Stomach (tissue), 9 donors: ENCODE measurements around the gene NTRK3. TPM values are rescaled to one million over a fixed set of nuclear protein-coding genes. Genes with fewer than 3 reads are reported as not detected.
A peak's percentile ranks its signal among the peaks of the same experiment; 100 is the strongest.

ENCODE experiments used
- DNase-seq, 2 donors: peaks; one replicate each; pipeline versions ENCODE4 v3.0.0 to v3.0.0-alpha.2; 2013 to 2019
- H3K27ac ChIP-seq, 5 donors: fragments of 200-600 bp in 4 of 5; sonication (generic) in 4 of 5; one replicate each; pipeline ENCODE4 v1.5.1; 2013 to 2019; ENCODE audit warnings: mild to moderate bottlenecking in 1 of 5, moderate library complexity in 1 of 5
- H3K27me3 ChIP-seq, 3 donors: fragments of 200-600 bp; sonication (generic); one replicate each; pipeline ENCODE4 v1.5.1; 2017 to 2019; ENCODE audit warnings: mixed run types in 1 of 3
- H3K36me3 ChIP-seq, 4 donors: fragments of 200-600 bp; sonication (generic); 1 replicate in 3 of 4; 2 replicates in 1 of 4; pipeline ENCODE4 v1.5.1; 2016 to 2019
- H3K4me1 ChIP-seq, 4 donors: fragments of 200-600 bp; sonication (generic); one replicate each; pipeline ENCODE4 v1.5.1; 2016 to 2019
- H3K4me3 ChIP-seq, 4 donors: fragments of 200-600 bp; sonication (generic) in 3 of 4; one replicate each; pipeline ENCODE4 v1.5.1; 2016 to 2019; ENCODE audit warnings: mild to moderate bottlenecking in 1 of 4
- H3K9me3 ChIP-seq, 4 donors: fragments of 200-600 bp; sonication (generic); one replicate each; pipeline ENCODE4 v1.5.1; 2016 to 2019
- EP300 ChIP-seq: sonication (generic); formaldehyde crosslinking; IDR thresholded peaks from one replicate; pipeline ENCODE4 v1.6.1; 2017; ENCODE audit warnings: antibody characterized with exemption
- POLR2A ChIP-seq, 4 donors: fragments of 450-650 bp; IDR thresholded peaks; one replicate each; pipeline ENCODE4 v1.6.1; 2016; ENCODE audit warnings: antibody characterized with exemption in 4 of 4, control low read depth in 2 of 4, mild to moderate bottlenecking in 1 of 4, moderate library complexity in 1 of 4
- POLR2AphosphoS5 ChIP-seq, 3 donors: sonication (generic); formaldehyde crosslinking; IDR thresholded peaks; one replicate each; pipeline ENCODE4 v1.6.1; 2016; ENCODE audit warnings: antibody characterized with exemption in 3 of 3
- WGBS, 5 donors: extraction: QIAGEN DNeasy Blood & Tissue Kit in 3 of 5; methylation state at CpG; one replicate each; pipeline versions ENCODE4 v1.1.5 to v1.1.7; 2013 to 2018; 5-methylcytosine and 5-hydroxymethylcytosine counted together
- intact Hi-C: fragments of 100-400 bp; cut with DNase I; formaldehyde crosslinking; loops from one replicate; pipeline ENCODE4 v1.15.1; 2023; ENCODE audit warnings: low total_unique reads
- polyA plus RNA-seq, 3 donors: library from polyadenylated mRNA; stranded (reverse); fragments of 200-250 nt; gene quantifications; one replicate each; pipeline ENCODE4 v1.2.3, GENCODE V29; 2013
- total RNA-seq, 5 donors: library from RNA; depleted of rRNA; stranded (reverse); fragments of >200 nt; gene quantifications; one replicate each; pipeline versions ENCODE4 v1.1.0 to v1.2.3, GENCODE V29; 2014 to 2016
- TF ChIP-seq, protein P1 (sequence below), 7 experiments: fragments of 450-650 bp in 4 of 7; fragments of 200-600 bp in 3 of 7; sonication (generic) in 3 of 7; IDR thresholded peaks; one replicate each; pipeline ENCODE4 v1.5.1; 2016 to 2019; ENCODE audit warnings: antibody characterized with exemption in 7 of 7, control low read depth in 2 of 7, mild to moderate bottlenecking in 1 of 7
- donor health status: healthy with polysubstance abuse.
- donor health status: Bipolar disorder and iron deficiency.
- donor health status: healthy.

The NTRK3 gene
- total and polyA plus RNA-seq, 8 donors: under 0.01 to 18.2 (median 1.0) TPM; not detected in 1

- 25 to 56% (median 35%) methylated on average over 3 of the region's 3 CpGs for WGBS, 5 donors
Observed at GRCh38 chr15:87947560-87947959, 309.0 kb downstream of the NTRK3 start.

DNA sequence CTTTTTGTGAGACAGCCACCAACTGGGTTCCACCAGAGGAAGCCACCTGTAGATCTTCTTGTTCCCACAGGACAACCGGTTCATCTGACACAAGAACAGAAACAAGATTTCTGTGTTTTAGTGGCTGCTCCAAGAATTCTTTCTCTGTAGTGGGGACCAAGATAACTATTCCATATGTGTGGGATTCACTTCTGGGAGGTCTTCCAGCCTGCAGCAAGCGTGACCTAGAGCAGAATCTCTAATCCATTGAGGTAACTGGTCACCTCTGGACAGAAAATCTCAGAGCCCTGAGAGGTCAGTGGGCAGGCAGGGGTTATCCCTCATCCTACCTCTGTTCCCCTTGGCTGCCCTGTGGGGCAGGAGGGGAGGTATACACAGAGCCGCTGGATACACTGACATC, 311.3 kb downstream of the NTRK3 start:
- no peak for DNase-seq
- TF ChIP-seq POLR2A (IDR thresholded peaks at IDR 0.05) (no peak), POLR2AphosphoS5 (IDR thresholded peaks at IDR 0.05) (no peak), EP300 (no peak)
- TF ChIP-seq, protein P1, sequence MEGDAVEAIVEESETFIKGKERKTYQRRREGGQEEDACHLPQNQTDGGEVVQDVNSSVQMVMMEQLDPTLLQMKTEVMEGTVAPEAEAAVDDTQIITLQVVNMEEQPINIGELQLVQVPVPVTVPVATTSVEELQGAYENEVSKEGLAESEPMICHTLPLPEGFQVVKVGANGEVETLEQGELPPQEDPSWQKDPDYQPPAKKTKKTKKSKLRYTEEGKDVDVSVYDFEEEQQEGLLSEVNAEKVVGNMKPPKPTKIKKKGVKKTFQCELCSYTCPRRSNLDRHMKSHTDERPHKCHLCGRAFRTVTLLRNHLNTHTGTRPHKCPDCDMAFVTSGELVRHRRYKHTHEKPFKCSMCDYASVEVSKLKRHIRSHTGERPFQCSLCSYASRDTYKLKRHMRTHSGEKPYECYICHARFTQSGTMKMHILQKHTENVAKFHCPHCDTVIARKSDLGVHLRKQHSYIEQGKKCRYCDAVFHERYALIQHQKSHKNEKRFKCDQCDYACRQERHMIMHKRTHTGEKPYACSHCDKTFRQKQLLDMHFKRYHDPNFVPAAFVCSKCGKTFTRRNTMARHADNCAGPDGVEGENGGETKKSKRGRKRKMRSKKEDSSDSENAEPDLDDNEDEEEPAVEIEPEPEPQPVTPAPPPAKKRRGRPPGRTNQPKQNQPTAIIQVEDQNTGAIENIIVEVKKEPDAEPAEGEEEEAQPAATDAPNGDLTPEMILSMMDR (IDR thresholded peaks at IDR 0.05): no peak
- 70 to 86% (median 77%) methylated on average over 3 of the region's 3 CpGs for WGBS, 5 donors
- H3K9me3 ChIP-seq: no peaks in the 10 kb centered on the region
- H3K4me3 ChIP-seq: no peak overlapping the region
- H3K27me3 ChIP-seq: peaks cover 0 to 6% (median 0%) of the 10 kb centered on the region in 3 donors
- peak overlapping the region in 2 of 5 donors; percentile 32 to 41 for H3K27ac ChIP-seq
- H3K36me3 ChIP-seq: no peaks in the 10 kb centered on the region
- no peaks in the 10 kb centered on the region for H3K4me1 ChIP-seq
- intact Hi-C loops: no loop called here

More at GRCh38 chr15:87947560-87947959, 309.0 kb downstream of the NTRK3 start:
- intact Hi-C loops: no loop called here
- TF ChIP-seq POLR2AphosphoS5 (IDR thresholded peaks at IDR 0.05): no peak
- TF ChIP-seq, protein P1 (IDR thresholded peaks at IDR 0.05): no peak
- no peak for TF ChIP-seq EP300
- TF ChIP-seq POLR2A (IDR thresholded peaks at IDR 0.05): no peak
- Histone ChIP-seq H3K27me3 (no peaks in the 10 kb centered on the region), H3K4me1 (no peaks in the 10 kb centered on the region), H3K27ac (no peak overlapping the region), H3K36me3 (no peaks in the 10 kb centered on the region), H3K4me3 (no peak overlapping the region), H3K9me3 (no peaks in the 10 kb centered on the region)
- peak in 1 of 2 donors; percentile 44 for DNase-seq

DNA sequence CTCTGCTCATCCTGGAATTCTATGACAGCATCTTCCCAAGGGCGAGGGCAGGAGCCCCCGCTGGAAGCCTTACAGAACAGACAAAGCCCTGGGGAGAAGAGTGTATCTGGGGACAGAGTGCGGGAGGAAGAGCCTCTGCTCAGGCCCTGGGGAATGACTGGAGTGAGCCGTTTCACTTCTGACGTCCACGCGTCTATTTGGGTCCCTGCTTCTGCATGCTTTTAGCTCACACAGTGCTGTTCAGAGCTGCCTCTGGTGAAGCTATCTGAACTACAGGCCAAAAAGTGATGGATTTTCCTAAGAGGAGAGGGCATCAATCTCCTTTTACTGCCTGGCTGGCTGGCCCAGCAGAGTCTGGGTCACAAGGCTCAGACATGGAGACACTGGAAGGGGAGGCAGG, 311.8 kb downstream of the NTRK3 start:
- intact Hi-C loops: no loop called here
- H3K9me3 ChIP-seq: no peaks in the 10 kb centered on the region
- WGBS, 5 donors: 63 to 89% (median 73%) methylated on average over 5 to 7 of the region's 7 CpGs
- no peak for TF ChIP-seq EP300
- no peak for TF ChIP-seq POLR2AphosphoS5 (IDR thresholded peaks at IDR 0.05)
- no peak for TF ChIP-seq POLR2A (IDR thresholded peaks at IDR 0.05)
- TF ChIP-seq, protein P1 (IDR thresholded peaks at IDR 0.05): no peak
- peak in 1 of 2 donors; percentile 39 for DNase-seq
- H3K4me1 ChIP-seq: no peaks in the 10 kb centered on the region
- H3K27ac ChIP-seq: peak overlapping the region in 2 of 5 donors; percentile 32 to 41
- no peaks in the 10 kb centered on the region for H3K36me3 ChIP-seq
- peaks cover 0 to 8% (median 0%) of the 10 kb centered on the region in 3 donors for H3K27me3 ChIP-seq
- no peak overlapping the region for H3K4me3 ChIP-seq

DNA sequence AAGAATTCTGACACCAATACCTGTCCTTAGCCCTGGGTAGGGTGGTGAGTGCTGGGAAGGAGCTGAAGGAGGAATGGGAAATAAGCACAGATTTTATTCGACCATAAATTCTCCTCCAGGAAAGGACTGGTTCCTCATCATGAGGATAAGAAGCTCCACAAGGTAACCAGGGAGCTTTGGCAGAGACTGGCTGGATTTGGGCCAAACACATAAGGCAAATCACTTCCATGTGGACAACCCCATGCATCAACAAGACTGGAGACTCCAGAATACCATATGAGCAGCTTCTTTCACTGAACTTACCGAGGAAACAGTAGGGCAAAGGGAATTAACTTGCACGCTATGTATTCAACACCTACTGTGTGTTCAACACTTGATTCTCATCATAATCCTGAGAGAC, 312.5 kb downstream of the NTRK3 start:
- Histone ChIP-seq H3K9me3 (no peaks in the 10 kb centered on the region), H3K4me1 (no peaks in the 10 kb centered on the region), H3K36me3 (no peaks in the 10 kb centered on the region), H3K4me3 (no peak overlapping the region), H3K27me3 (peaks cover 0 to 8% (median 0%) of the 10 kb centered on the region in 3 donors), H3K27ac (peak overlapping the region in 1 of 5 donors; percentile 9)
- intact Hi-C loops: no loop called here
- 65 to 86% (median 70%) methylated on average over 3 of the region's 3 CpGs for WGBS, 5 donors
- DNase-seq: peak in 1 of 2 donors; percentile 20
- no peak for TF ChIP-seq POLR2AphosphoS5 (IDR thresholded peaks at IDR 0.05)
- no peak for TF ChIP-seq POLR2A (IDR thresholded peaks at IDR 0.05)
- TF ChIP-seq, protein P1 (IDR thresholded peaks at IDR 0.05): no peak
- no peak for TF ChIP-seq EP300
